ENCODE data around the gene PSMD13. TPM values are rescaled to one million over a fixed set of nuclear protein-coding genes. Genes with fewer than 3 reads are reported as not detected.

PSMD13 gene
- total RNA-seq, 1 donor from 2014 or later = 81.8 TPM

DNA sequence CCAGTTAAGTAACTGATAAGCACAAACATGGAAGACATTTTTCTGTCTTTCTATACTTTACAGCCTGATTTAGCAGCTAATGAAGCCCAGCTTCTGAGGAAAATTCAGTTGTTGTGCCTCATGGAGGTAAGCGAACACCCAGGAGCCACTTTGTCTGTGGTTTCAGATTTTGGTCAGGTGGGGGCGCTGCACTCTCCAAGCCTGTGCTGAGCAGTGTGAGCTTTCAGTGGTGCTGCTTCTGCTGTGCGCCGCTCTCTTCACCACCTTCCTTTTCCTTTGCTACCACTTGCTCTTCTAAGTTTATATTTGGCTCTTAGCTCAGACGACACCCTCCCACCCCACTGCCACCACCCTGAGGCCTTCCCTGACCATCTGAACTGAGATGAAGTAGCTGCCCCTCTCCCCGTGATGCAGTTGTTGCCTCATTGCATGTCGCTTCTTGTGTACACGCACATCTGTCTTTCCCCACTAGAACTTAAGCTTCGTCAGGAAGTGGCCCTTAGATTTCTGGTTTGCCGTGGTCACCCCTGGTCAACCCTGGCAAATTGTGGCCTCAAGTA, 14.0 kb downstream of the PSMD13 start:
- peak; percentile 78 for ATAC-seq

DNA sequence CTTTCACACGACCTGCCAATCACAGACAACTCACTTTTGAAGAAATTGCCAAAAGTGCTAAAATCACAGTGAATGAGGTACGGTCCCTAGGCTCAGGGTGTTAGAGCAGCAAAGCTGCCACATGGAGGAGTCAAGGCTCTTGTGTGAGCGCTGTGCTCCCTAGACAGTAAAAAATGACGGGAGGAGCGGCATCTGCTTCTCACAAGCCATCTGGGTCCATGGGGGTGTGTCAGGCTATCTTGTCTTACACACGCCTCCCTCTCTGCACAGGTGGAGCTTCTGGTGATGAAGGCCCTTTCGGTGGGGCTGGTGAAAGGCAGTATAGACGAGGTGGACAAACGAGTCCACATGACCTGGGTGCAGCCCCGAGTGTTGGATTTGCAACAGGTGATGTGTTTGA, 14.8 kb downstream of the PSMD13 start:
- no peak for ATAC-seq

DNA sequence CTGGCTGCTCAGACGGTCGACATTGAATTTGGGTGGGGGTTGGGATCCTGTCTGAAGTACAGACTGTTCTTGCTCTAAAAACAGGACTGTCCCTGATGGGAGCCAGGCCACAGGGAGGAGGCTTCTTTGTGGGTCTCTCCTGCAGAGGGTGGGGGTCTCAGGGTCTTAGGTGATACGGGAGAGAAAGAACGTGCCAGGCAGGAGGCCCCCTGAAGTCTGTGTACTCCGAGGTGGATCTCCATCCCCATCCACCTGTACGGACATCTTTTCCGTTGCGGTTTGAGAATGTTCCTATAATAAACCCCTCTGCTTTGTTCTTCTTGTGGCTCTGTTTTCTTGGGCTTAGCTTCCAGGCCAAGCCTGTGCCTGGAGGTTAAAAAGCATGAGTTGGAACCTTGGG, 15.9 kb downstream of the PSMD13 start:
- no peak for ATAC-seq

- no peak for ATAC-seq
Measured at GRCh38 chr11:253160-253885, 16.5 kb downstream of the PSMD13 start.

- ATAC-seq = no peak
Measured at GRCh38 chr11:253886-254270, 17.1 kb downstream of the PSMD13 start.

GRCh38 chr11:255176-255575, 18.4 kb downstream of the PSMD13 start:
- no peak for ATAC-seq

DNA sequence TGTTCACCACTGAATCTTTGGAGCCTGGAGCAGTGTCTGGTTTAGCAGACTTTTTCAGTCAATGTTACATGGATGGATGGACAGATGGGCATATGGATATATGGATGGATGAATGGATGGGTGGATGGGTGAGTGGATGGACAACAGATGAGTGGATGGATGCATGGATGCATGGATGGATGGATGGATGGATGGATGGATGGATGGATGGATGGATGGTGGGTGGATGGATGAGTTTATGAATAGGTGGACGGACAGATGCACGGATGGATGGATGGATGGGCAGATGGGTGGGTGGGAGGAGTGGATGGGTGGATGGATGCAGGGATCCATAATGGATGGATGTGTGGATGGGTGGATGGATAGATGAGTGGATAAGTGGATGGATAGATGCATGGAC, 19.0 kb downstream of the PSMD13 start:
- ATAC-seq = no peak

DNA sequence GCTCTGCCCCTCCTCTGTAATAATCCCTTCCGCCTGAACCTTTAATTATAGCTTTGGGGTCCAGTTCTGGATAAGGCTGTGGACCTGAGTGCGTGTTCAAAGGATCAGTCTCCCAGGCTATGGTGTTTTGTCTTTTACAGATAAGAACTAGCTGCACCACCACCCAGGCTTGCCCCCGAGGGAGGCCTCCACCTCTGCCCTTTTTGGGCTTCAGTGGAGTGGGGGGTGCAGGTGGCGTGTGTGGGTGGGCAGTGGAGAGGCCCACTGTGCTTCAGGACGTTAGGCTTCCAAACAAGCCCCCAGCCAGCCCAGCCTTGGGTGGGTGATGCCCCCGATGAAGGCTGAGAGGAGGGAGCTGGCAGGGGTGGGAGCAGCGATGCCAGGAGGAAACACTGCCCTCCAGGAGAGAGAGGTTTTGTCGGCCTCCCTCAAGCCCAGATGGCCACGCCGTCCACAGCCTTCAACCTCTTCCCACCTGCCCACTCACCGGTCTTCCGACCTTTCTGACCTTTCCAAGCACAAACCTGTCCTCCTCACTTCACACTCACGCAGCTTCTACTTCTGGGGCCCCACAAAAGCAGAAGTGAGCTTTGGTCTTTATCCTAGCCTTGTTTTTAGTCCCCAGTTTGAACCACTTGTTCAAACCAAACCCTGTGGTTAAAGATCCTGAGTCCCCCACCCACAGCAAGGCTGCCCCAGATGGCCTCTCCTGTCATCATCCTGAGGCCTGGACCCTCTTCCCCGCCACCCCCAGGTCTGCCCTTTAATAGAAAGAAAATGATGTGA, 20.4 kb downstream of the PSMD13 start:
- peak; percentile 16 for ATAC-seq

- no peak for ATAC-seq
Measured at GRCh38 chr11:257766-258493, 21.2 kb downstream of the PSMD13 start.

- ATAC-seq = no peak
Measured at GRCh38 chr11:259413-259812, 22.6 kb downstream of the PSMD13 start.

DNA sequence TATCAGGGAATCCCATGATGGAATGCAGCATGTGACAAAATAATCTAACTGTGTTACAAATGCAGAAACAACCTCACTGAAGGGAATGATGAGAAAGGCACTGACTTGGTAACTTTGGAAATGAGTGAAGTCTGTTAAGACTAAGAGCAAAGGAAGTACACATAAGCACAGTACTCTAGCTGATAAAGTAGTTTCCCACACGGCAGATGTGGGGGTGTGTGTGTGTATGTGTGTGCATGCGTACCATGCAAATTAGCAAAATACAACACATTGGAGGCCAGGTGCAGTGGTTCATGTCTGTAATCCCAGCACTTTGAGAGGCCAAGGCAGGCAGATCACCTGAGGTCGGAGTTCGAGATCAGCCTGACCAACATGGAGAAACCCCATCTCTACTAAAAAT, 24.8 kb downstream of the PSMD13 start:
- ATAC-seq = no peak

- ATAC-seq = peak; percentile 52
Measured at GRCh38 chr11:266676-267439, 30.1 kb downstream of the PSMD13 start.

- peak; percentile 60 for ATAC-seq
Measured at GRCh38 chr11:267491-267994, 30.8 kb downstream of the PSMD13 start.

DNA sequence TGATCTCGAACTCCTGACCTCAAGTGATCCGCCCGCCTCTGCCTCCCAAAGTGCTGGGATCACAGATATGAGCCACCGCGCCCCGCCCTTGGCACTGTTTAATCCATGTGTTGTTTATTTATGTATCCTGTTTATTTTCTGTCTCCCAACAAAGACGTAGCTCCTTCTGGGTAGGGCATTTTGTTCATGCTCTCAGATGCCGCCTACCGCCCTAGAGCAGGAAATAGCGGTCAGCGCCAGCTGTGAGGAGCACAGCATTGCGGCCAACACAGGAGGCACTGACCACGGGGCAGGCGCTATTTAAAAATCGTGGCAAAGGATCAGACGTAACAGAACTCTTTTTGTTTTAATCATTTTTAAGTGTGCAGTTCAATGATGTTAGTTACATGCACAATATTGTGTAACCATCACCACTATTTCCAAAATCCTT, 32.0 kb downstream of the PSMD13 start:
- ATAC-seq = peak; percentile 43

DNA sequence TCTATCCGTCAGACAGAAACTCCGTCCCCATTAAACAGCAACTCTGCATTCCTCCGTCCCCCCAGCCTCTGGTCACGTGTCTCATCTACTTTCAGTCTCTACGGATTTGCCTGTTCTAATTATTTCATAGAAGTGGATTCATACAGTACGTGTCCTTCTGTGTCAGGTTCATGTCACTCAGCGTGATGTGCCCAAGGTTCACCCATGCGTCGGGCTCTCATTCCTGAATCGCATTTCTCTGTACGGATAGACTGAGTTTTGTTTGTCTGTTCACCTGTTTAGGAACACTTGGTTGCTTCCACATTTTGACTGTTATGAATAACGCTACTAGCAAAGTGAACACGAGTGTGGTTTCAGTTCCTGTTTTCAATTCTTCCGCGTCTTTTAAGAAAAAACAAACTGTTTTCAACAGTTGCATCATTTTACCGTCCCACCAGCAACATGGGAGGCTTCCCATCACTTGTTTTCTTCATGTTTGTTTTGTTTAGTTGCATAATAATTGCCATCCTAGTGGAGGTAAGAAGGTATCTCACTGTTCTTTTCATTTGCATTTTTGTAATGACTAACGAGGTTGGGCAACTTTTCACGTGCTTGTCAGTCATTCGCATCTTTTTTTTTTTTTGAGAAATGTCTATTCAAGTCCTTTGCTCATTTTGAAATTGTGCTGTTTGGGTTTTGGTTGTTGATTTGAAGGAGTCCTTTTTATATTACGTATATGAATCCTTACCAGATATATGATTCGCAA, 32.5 kb downstream of the PSMD13 start:
- no peak for ATAC-seq

DNA sequence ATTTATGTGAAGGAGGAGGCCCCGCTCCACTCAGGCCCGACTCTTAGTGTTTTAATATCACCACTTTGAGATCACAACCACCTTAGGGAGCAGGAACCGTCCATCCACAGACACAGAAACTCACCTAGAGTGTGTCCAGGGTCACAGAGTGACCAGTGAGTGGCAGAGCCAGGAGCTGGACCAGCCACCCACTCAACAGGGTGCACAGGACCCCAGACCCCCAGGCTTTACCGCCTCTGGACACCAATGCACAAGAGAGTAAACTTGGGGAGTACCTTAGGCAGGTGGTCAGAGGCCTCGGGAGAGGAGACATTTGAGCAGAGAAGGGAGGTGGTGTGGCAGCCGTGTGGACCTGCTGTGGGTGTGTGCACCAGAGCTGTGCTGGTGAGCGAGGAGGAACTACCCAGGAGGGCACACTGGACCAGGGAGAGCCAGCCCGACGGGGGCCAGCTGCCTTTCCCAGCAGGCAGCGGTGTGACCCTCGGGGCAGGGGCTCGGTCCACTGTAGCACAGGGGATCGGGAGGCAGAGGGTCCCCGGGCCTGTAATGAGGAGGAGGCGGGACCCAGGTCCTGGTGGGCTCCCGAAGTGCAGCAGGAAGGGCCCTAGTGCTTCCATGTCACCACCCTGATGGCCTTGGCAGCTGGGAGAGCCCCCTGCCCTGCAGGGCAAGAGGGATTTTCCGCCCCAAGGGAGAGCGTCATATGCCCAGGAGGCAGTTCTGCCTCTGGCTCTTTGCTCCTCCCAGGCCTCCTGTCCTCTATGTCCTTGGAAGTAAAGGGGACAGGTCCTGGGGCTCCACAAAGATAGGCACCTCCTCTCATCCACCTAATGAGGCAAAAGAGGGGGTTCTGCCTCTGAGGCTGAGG, 33.9 kb downstream of the PSMD13 start:
- ATAC-seq = no peak

GRCh38 chr11:271319-271715, 34.5 kb downstream of the PSMD13 start:
- ATAC-seq = no peak

- ATAC-seq = no peak
Measured at GRCh38 chr11:272195-272930, 35.6 kb downstream of the PSMD13 start.

DNA sequence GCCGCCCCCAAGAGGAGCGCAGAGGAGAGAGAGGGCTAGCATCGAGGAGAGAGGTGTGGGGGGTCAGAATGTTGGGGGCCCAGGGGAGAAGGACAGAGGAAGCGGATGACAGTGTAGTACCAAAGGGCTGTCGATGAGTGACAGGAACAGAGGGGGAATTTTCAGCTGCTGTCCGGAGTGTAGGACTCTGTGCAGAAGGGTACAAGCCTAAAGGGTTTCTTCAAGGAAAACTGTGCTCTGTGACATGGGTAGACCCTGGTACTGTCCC, 36.1 kb downstream of the PSMD13 start:
- no peak for ATAC-seq

DNA sequence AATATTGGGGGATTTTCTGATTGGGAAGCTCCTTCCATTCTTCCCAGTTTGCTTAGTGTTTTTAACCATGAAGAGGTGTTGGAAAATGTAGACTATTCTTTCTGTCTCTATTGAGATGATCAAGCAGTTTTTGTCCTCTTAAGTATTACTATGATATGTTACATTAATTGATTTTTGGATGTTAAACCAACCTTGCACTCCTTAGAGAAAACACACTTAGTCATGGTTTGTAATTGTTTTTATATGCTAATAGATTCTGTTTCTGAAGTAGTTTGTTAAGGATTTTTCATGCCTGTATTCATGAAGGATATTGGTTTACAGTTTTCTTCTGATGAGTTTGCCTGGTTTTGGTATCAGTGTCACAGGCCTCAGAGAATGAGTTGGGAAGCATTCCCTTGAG, 39.4 kb downstream of the PSMD13 start:
- ATAC-seq = no peak

All from esophagus mucosa (tissue), 1 donor.